ENCODE measurements around the gene PLPPR5. TPM values are rescaled to one million over a fixed set of nuclear protein-coding genes. Genes with fewer than 3 reads are reported as not detected.

PLPPR5 gene
- total RNA-seq, 2 experiments from 2014 or later, result not detected

DNA sequence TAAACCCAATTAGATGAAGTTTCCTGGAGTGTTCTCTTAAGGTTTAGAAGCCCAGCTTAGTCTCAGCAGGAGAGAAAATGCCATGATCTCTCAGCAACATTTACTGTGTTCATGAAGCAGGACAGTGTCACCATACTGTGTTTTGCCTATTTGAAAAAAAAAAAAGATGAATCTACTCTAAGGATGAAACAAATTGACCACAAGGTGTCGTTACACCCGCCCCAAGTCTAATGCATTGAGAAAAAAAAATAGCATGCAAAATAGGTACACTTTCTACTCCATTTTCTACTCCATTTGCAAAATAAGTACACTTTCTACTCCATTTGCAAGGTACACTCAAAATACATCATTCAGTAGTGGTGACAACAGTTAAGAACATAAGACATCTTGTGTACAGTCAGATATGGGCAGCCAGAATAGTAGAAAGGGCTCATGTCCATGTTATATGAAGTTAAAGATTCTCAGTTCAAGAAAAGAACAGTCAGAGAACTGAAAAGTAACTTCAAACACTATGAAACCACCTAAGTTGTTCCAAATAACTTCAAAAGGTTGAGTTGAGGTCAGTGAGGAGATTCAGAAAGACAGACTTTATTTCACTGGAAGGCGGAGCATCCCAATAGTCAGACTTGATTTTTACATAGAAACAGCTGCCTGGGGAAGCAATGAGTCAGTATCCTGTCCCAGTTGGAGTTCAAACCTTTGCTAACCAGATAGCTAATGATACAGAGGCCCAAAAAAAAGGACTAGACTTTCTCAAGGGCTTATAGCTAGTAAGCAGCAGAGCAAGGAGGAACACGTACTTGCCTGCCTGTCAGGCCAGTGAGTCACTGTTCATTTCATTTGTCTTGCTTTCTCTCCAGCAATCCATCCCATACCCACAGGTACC lies 13.3 kb downstream of the PLPPR5 start:
- no peaks in the 10 kb centered on the region for H3K36me3 Mint-ChIP-seq (ENCODE audit: low read depth)
- ChIA-PET CTCF (interaction anchor here (0.8 kb wide), 1 partner anchor 11 kb away, joined by 3 read pairs; no protein-coding TSS in a partner anchor), POLR2A (no interaction called here)
- no peak overlapping the region for H3K27ac Mint-ChIP-seq
- no peaks in the 10 kb centered on the region for H3K9me3 Mint-ChIP-seq
- no peak overlapping the region for H3K4me3 Mint-ChIP-seq
- DNase-seq, result no peak
- H3K27me3 Mint-ChIP-seq, result no peaks in the 10 kb centered on the region
- peaks cover 5% of the 10 kb centered on the region for H3K4me1 Mint-ChIP-seq

DNA sequence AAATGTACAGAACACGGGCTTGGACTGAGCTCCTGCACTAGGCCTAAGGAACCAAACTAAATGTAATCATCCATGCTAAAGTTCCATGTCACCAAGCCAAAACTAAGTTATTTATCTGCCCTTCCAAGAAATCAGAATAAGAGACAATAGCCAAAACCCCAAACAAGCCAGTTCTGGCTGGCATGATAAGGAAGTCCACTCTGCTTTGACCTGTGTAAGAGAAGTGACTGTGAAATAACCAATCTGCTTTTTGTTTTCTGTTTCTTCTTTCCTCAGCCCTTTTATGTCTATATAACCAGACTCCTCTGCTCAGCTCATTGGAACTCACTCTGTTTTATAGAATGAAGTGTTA lies 15.1 kb downstream of the PLPPR5 start:
- Mint-ChIP-seq H3K4me3 (no peak overlapping the region), H3K9me3 (no peaks in the 10 kb centered on the region), H3K36me3 (ENCODE audit: low read depth) (no peaks in the 10 kb centered on the region), H3K27ac (no peak overlapping the region), H3K4me1 (peaks cover 5% of the 10 kb centered on the region), H3K27me3 (no peaks in the 10 kb centered on the region)
- DNase-seq, result no peak
- POLR2A ChIA-PET, result no interaction called here
- CTCF ChIA-PET, result no interaction called here

- no peaks in the 10 kb centered on the region for H3K9me3 Mint-ChIP-seq
- no peak overlapping the region for H3K4me3 Mint-ChIP-seq
- no peak overlapping the region for H3K27ac Mint-ChIP-seq
- H3K27me3 Mint-ChIP-seq, result no peaks in the 10 kb centered on the region
- no peak for DNase-seq
- H3K36me3 Mint-ChIP-seq (ENCODE audit: low read depth), result no peaks in the 10 kb centered on the region
- ChIA-PET POLR2A (no interaction called here), CTCF (no interaction called here)
- H3K4me1 Mint-ChIP-seq, result peaks cover 5% of the 10 kb centered on the region
These were observed 15.6 kb downstream of the PLPPR5 start for GRCh38 chr1:98988904-98989555.

DNA sequence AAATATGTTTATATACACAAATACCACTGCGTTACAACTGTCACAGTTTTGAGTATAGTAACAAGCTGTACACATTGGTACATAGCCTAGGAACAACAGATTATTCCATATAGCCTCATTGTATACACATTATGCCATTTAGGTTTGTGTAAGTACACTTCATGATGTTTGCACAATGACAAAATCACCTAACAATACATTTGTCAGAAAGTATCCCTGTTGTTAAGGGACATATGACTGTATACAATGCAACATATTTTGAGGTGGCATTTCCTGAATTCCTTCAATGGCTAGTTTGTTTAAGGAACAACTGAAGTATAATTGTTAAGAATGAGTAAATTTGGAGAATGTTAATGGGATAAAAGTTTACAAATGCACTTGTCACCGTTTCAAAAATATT lies 19.0 kb downstream of the PLPPR5 start:
- CTCF ChIA-PET, result no interaction called here

DNA sequence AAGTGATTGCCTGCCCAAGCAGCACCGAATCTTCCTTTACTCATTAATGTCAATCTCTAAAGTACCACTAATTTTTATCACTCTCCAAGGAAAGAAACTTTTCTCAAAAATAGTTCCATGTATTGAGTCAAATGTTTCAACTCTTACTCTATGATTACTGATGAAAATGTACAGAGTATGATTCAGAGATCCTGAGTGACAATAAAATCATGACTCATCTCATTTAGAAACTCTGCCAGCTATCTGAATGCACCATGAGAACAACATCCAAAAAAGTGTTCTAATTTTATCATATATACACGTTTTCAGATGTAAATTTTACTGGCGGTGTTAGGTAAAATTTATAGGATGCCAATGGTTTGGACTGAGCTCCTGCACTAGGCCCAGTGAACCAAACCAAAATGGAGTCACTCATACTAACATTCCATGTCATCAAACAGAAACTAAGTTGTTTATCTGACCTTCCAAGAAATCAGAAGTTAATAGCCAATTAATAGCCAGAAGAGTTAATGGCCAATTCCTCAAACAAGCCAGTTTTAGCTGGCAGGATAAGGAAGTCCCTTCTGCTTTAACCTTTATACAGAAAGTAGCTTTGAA lies 22.6 kb downstream of the PLPPR5 start:
- peaks cover 2% of the 10 kb centered on the region for H3K9me3 Mint-ChIP-seq
- DNase-seq, result no peak
- H3K4me3 Mint-ChIP-seq, result no peak overlapping the region
- H3K27me3 Mint-ChIP-seq, result peaks cover 1% of the 10 kb centered on the region
- H3K36me3 Mint-ChIP-seq (ENCODE audit: low read depth), result no peaks in the 10 kb centered on the region
- H3K4me1 Mint-ChIP-seq, result no peaks in the 10 kb centered on the region
- ChIA-PET POLR2A (no interaction called here), CTCF (interaction anchor here (1.3 kb wide), 1 partner anchor 26 kb away, joined by 3 read pairs; no protein-coding TSS in a partner anchor)
- no peak overlapping the region for H3K27ac Mint-ChIP-seq

More for the DNA sequence above, 19.0 kb downstream of the PLPPR5 start:
- Mint-ChIP-seq H3K36me3 (ENCODE audit: low read depth) (no peaks in the 10 kb centered on the region), H3K9me3 (peaks cover 2% of the 10 kb centered on the region), H3K27ac (no peak overlapping the region), H3K4me3 (no peak overlapping the region), H3K4me1 (no peaks in the 10 kb centered on the region), H3K27me3 (no peaks in the 10 kb centered on the region)
- DNase-seq, result no peak
- POLR2A ChIA-PET, result no interaction called here

DNA sequence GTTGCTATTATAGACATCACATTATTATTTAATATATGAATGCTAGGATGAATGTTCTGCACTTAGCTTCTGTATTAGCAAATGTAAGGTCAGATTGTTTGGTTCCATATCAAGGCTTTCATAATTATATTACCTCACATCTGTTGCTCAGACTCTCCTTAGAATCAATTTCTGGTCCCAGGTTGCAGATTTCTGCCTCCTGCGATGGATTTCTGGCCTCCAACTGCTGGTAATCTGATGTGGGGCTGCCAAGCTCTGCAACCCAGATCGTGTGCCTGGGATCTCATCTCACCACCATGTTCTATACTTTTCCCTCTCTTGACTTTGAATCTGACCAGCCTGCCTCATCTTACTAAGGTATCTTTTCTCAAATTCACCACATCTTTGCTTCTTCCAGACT lies 25.2 kb downstream of the PLPPR5 start:
- no peaks in the 10 kb centered on the region for H3K36me3 Mint-ChIP-seq (ENCODE audit: low read depth)
- H3K27ac Mint-ChIP-seq, result no peak overlapping the region
- DNase-seq, result no peak
- ChIA-PET POLR2A (no interaction called here), CTCF (interaction anchor here (2.0 kb wide), 1 partner anchor 11 kb away, joined by 5 read pairs; no protein-coding TSS in a partner anchor)
- peaks cover 1% of the 10 kb centered on the region for H3K27me3 Mint-ChIP-seq
- H3K4me3 Mint-ChIP-seq, result no peak overlapping the region
- H3K9me3 Mint-ChIP-seq, result peaks cover 2% of the 10 kb centered on the region
- H3K4me1 Mint-ChIP-seq, result no peaks in the 10 kb centered on the region

DNA sequence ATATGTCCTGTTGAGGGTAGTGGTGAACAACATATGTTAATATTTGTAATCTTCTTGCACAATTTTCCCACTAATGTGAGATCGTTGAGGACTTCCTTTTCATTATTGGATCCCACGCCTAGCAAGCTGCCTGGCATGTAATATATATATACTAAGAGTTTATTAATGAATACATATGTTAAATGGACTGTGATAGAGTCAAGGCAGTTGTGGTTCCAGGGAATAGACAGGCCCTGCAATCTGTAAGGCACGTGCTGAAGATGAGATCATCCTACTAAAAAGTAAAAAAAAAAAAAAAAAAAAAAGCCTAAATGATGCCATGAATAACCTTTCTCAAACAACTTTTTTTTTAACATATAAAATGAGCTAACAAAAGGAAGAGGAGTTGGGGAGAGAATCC lies 28.9 kb downstream of the PLPPR5 start:
- no peak overlapping the region for H3K4me3 Mint-ChIP-seq
- H3K27me3 Mint-ChIP-seq, result peaks cover 1% of the 10 kb centered on the region
- H3K9me3 Mint-ChIP-seq, result no peaks in the 10 kb centered on the region
- ChIA-PET POLR2A (no interaction called here), CTCF (no interaction called here)
- no peaks in the 10 kb centered on the region for H3K36me3 Mint-ChIP-seq (ENCODE audit: low read depth)
- H3K4me1 Mint-ChIP-seq, result no peaks in the 10 kb centered on the region
- no peak for DNase-seq
- no peak overlapping the region for H3K27ac Mint-ChIP-seq

- Mint-ChIP-seq H3K4me1 (no peaks in the 10 kb centered on the region), H3K4me3 (no peak overlapping the region), H3K27me3 (peaks cover 1% of the 10 kb centered on the region), H3K9me3 (no peaks in the 10 kb centered on the region), H3K36me3 (ENCODE audit: low read depth) (no peaks in the 10 kb centered on the region), H3K27ac (no peak overlapping the region)
- DNase-seq, result no peak
- CTCF ChIA-PET, result no interaction called here
- POLR2A ChIA-PET, result no interaction called here
These were observed 29.5 kb downstream of the PLPPR5 start for GRCh38 chr1:98975113-98975512.

- DNase-seq, result no peak
These were observed 34.7 kb downstream of the PLPPR5 start for GRCh38 chr1:98969798-98970490.

DNA sequence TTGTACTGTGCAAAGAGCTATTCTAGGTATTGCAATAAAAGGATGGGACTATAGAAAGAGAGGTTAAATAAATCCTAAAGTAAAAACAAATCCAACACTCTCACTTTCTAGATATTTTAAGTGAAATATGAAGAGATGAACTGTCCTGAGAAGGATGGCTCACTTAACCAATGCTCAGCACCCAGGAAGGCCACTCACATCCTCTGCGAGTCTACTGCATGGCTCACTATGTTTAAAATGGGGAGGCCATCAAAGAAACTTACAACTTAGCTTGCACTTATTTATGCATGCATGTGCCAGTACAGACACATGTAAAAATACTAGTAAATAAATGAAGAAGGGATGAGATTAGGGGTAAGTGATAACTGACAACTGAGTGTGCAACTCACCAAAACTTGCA lies 37.5 kb downstream of the PLPPR5 start:
- Mint-ChIP-seq H3K27me3 (no peaks in the 10 kb centered on the region), H3K36me3 (ENCODE audit: low read depth) (no peaks in the 10 kb centered on the region), H3K9me3 (no peaks in the 10 kb centered on the region), H3K27ac (no peak overlapping the region), H3K4me1 (no peaks in the 10 kb centered on the region), H3K4me3 (no peak overlapping the region)
- no peak for DNase-seq
- ChIA-PET POLR2A (no interaction called here), CTCF (no interaction called here)

More at GRCh38 chr1:98969798-98970490, 34.7 kb downstream of the PLPPR5 start:
- no peaks in the 10 kb centered on the region for H3K36me3 Mint-ChIP-seq (ENCODE audit: low read depth)
- POLR2A ChIA-PET, result no interaction called here
- no peaks in the 10 kb centered on the region for H3K27me3 Mint-ChIP-seq
- H3K9me3 Mint-ChIP-seq, result no peaks in the 10 kb centered on the region
- CTCF ChIA-PET, result no interaction called here
- no peak overlapping the region for H3K27ac Mint-ChIP-seq
- H3K4me1 Mint-ChIP-seq, result no peaks in the 10 kb centered on the region
- H3K4me3 Mint-ChIP-seq, result no peak overlapping the region

DNA sequence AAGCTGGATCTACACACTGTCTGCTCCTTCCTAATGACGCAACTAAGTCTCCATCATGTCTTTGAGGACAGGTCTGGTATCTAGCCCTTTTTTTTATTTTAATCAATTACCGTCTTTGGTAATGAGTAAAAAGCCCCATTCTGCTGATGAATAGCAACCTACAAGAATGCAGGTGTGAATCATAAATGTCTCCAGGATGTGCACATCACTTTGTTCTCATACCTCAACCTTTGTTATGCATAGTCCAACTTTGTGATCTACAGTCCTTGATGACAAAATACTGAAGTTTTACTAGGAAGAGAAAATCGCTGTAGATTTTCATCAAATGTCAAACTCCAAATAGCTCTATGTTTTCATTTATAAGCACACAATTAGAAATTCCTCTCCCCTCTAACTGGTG lies 39.3 kb downstream of the PLPPR5 start:
- ChIA-PET CTCF (no interaction called here), POLR2A (no interaction called here)
- Mint-ChIP-seq H3K4me1 (no peaks in the 10 kb centered on the region), H3K36me3 (ENCODE audit: low read depth) (no peaks in the 10 kb centered on the region), H3K27ac (no peak overlapping the region), H3K9me3 (no peaks in the 10 kb centered on the region), H3K4me3 (no peak overlapping the region), H3K27me3 (no peaks in the 10 kb centered on the region)
- DNase-seq, result no peak

DNA sequence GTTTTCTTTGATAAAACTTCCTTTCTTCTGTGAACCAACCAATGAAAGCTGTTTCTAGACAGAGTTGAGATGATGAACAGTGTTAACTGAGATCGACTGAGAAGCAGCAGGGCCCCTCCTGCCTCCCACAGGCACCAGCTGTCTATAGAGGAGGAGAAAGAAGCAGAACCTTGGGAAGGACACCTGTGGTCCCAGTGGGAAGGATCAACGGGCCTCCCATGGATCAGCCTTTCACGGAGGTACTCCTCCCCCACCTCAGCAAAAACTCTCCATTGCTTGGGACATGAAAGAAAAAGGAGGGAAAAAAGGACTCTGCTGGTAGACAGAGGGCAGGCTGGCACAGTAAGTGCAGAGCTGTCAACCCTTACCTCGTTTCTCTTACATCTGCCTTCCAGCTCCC lies 40.5 kb downstream of the PLPPR5 start:
- ChIA-PET CTCF (no interaction called here), POLR2A (no interaction called here)
- no peak for DNase-seq
- H3K9me3 Mint-ChIP-seq, result no peaks in the 10 kb centered on the region
- H3K4me3 Mint-ChIP-seq, result no peak overlapping the region
- H3K27me3 Mint-ChIP-seq, result no peaks in the 10 kb centered on the region
- no peaks in the 10 kb centered on the region for H3K36me3 Mint-ChIP-seq (ENCODE audit: low read depth)
- no peaks in the 10 kb centered on the region for H3K4me1 Mint-ChIP-seq
- H3K27ac Mint-ChIP-seq, result no peak overlapping the region

Measured in activated CD4-positive, alpha-beta T cell treated with anti-CD3 and anti-CD28 coated beads, Interleukin-2, amount 10 ng/mL, durations not matched to agents 7 days and 5 days (primary cell).